NOMO-1 treated with DMSO at 0.1 percent for 48 hours (cell line): ENCODE results near the gene VAMP3.

Experiments used
- DNase-seq: peaks from one replicate; lab custom pipeline; 2025; ENCODE audit not compliant: unreplicated experiment; lab: John Stamatoyannopoulos, UW

Gene VAMP3

GRCh38 chr1:7770997-7771822 is at the start of gene VAMP3:
TSS of gene VAMP3 (plus strand) at chr1:7771296. CDS start at chr1:7771384, 88 bp downstream.
- DNase-seq = peak; percentile 70

GRCh38 chr1:7721940-7722669 is 49.0 kb upstream of the VAMP3 start:
- no peak for DNase-seq

GRCh38 chr1:7722670-7723012 is 48.5 kb upstream of the VAMP3 start:
- no peak for DNase-seq

GRCh38 chr1:7726623-7727022 is 44.5 kb upstream of the VAMP3 start:
- no peak for DNase-seq

- DNase-seq = no peak
Observed at GRCh38 chr1:7727809-7728471, 43.2 kb upstream of the VAMP3 start.

GRCh38 chr1:7729761-7730160 is 41.3 kb upstream of the VAMP3 start:
- DNase-seq = no peak

GRCh38 chr1:7732331-7732730 is 38.8 kb upstream of the VAMP3 start:
- DNase-seq = no peak

GRCh38 chr1:7733276-7733675 is 37.8 kb upstream of the VAMP3 start:
- DNase-seq = no peak

GRCh38 chr1:7738044-7738443 is 33.1 kb upstream of the VAMP3 start:
- DNase-seq = no peak

- no peak for DNase-seq
Observed at GRCh38 chr1:7743346-7743745, 27.8 kb upstream of the VAMP3 start.

GRCh38 chr1:7744882-7745281 is 26.2 kb upstream of the VAMP3 start:
- DNase-seq = no peak

GRCh38 chr1:7745783-7746182 is 25.3 kb upstream of the VAMP3 start:
- no peak for DNase-seq

GRCh38 chr1:7747605-7748004 is 23.5 kb upstream of the VAMP3 start:
- DNase-seq = no peak

GRCh38 chr1:7749126-7749525 is 22.0 kb upstream of the VAMP3 start:
- DNase-seq = no peak

- no peak for DNase-seq
Observed at GRCh38 chr1:7751174-7751573, 19.9 kb upstream of the VAMP3 start.

- DNase-seq = peak; percentile 20
Observed at GRCh38 chr1:7752512-7753417, 18.3 kb upstream of the VAMP3 start.

- peak; percentile 24 for DNase-seq
Observed at GRCh38 chr1:7753641-7754040, 17.5 kb upstream of the VAMP3 start.

- DNase-seq = no peak
Observed at GRCh38 chr1:7754234-7754633, 16.9 kb upstream of the VAMP3 start.

- DNase-seq = no peak
Observed at GRCh38 chr1:7755448-7755847, 15.6 kb upstream of the VAMP3 start.

- DNase-seq = no peak
Observed at GRCh38 chr1:7760245-7760644, 10.9 kb upstream of the VAMP3 start.

GRCh38 chr1:7761103-7761502 is 10.0 kb upstream of the VAMP3 start:
- DNase-seq = no peak
